MCF 10A (cell line): ENCODE results near the gene B9D1. TPM values are rescaled to one million over a fixed set of nuclear protein-coding genes. Genes with fewer than 3 reads are reported as not detected.

Experiments
- BruUV-seq: library from RNA; stranded (reverse); fragments of 400-500 nt; replicated peaks from 2 replicates; lab custom pipeline; 2021; lab: Mats Ljungman, UMichigan
- CTCF ChIA-PET: fragments of 300-600 bp; sonication (Branson Sonifier 250); formaldehyde crosslinking; extraction: SDS; loops from one replicate; lab custom pipeline; 2021; ENCODE audit warnings: antibody characterized with exemption, inconsistent platforms; lab: Yijun Ruan, JAX
- POLR2A ChIA-PET: fragments of 300-600, 350-650 bp; sonication (Branson Sonifier 250); formaldehyde crosslinking; extraction: SDS; loops from one replicate; lab custom pipeline; 2020; ENCODE audit warnings: antibody characterized with exemption, inconsistent platforms; lab: Yijun Ruan, JAX
- DNase-seq: peaks from one replicate; pipeline ENCODE4 v3.0.0-alpha.2; 2018; ENCODE audit not compliant: unreplicated experiment
- H3K27ac Mint-ChIP-seq: one replicate; pipeline ENCODE4 v1.8.0; 2022; ENCODE audit warnings: mild to moderate bottlenecking, low read depth, mixed read lengths; ENCODE audit not compliant: unreplicated experiment
- H3K27me3 Mint-ChIP-seq: one replicate; pipeline ENCODE4 v1.8.0; 2022; ENCODE audit warnings: mixed read lengths; ENCODE audit not compliant: insufficient read depth, unreplicated experiment
- H3K36me3 Mint-ChIP-seq: one replicate; pipeline ENCODE4 v1.8.0; 2022; ENCODE audit warnings: mild to moderate bottlenecking, moderate library complexity, mixed read lengths; ENCODE audit not compliant: insufficient read depth, unreplicated experiment
- H3K4me1 Mint-ChIP-seq: one replicate; pipeline ENCODE4 v1.8.0; 2022; ENCODE audit warnings: mixed read lengths; ENCODE audit not compliant: insufficient read depth, unreplicated experiment
- H3K4me3 Mint-ChIP-seq: one replicate; pipeline ENCODE4 v1.8.0; 2022; ENCODE audit warnings: mild to moderate bottlenecking, moderate library complexity, mixed read lengths; ENCODE audit not compliant: unreplicated experiment
- H3K9me3 Mint-ChIP-seq: one replicate; pipeline ENCODE4 v1.8.0; 2022; ENCODE audit warnings: mixed read lengths; ENCODE audit not compliant: unreplicated experiment
- CTCF ChIP-seq: fragments of 200-600 bp; IDR thresholded peaks from one replicate; pipeline ENCODE4 v1.8.0; 2022; ENCODE audit warnings: antibody characterized with exemption, mild to moderate bottlenecking; ENCODE audit not compliant: unreplicated experiment
- intact Hi-C: fragments of 100-400 bp; cut with micrococcal nuclease; formaldehyde crosslinking; loops from 2 replicates; pipeline ENCODE4 v1.14.1; 2022
- total RNA-seq: library from RNA; stranded (reverse); gene quantifications from 2 replicates; pipeline ENCODE4 v1.2.3, GENCODE V29; 2022

The B9D1 gene
- total RNA-seq, 1 experiment from 2014 or later: 33.0 TPM

DNA sequence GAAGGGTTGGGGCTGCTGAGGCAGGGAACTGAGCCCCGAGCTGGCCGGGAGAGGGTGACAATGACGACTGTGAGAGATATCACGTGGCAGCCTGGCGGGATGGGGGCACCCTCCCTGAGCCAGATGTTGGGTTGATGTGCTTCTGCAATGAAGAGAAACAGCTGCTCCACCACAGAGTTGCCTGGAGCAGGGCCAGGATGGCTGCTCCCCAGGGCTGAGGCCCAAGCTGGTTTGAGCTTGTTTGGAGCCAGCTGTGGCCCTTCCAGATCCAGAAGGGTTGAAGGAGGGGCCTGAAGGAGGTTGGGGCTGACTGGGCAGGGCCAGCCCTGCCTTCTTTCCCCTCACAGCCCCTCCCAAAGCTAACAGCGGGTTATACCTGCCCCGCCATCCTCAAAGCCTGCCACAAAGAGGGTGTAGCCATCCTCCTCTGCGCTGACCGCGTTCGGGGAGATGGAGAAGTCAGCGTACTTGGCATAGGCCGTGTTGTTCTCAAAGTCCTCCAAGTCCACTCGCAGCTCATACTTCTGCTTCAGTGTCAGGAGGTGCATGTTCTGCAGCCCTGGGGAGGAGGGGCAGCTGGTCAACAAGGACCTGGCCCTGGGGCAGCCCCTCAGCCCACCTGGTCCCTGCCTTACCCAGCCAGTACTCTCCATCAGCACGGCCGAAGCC, 22.3 kb upstream of the B9D1 start:
- Mint-ChIP-seq H3K27me3 (no peaks in the 10 kb centered on the region), H3K4me3 (no peak overlapping the region), H3K9me3 (no peaks in the 10 kb centered on the region), H3K36me3 (peaks cover 23% of the 10 kb centered on the region), H3K4me1 (peaks cover 26% of the 10 kb centered on the region), H3K27ac (peak overlapping the region; percentile 78)
- peak; percentile 42 for DNase-seq
- ChIA-PET CTCF (interaction anchor here (0.5 to 1.3 kb wide), 3 partner anchors 22 to 77 kb away, joined by 3 to 6 read pairs (median 5); no protein-coding TSS in a partner anchor), POLR2A (interaction anchor here (1.1 kb wide), 1 partner anchor 63 kb away, joined by 3 read pairs; no protein-coding TSS in a partner anchor)
- no TSS peak for BruUV-seq
- no peak for TF ChIP-seq CTCF
- intact Hi-C loops: no loop called here

DNA sequence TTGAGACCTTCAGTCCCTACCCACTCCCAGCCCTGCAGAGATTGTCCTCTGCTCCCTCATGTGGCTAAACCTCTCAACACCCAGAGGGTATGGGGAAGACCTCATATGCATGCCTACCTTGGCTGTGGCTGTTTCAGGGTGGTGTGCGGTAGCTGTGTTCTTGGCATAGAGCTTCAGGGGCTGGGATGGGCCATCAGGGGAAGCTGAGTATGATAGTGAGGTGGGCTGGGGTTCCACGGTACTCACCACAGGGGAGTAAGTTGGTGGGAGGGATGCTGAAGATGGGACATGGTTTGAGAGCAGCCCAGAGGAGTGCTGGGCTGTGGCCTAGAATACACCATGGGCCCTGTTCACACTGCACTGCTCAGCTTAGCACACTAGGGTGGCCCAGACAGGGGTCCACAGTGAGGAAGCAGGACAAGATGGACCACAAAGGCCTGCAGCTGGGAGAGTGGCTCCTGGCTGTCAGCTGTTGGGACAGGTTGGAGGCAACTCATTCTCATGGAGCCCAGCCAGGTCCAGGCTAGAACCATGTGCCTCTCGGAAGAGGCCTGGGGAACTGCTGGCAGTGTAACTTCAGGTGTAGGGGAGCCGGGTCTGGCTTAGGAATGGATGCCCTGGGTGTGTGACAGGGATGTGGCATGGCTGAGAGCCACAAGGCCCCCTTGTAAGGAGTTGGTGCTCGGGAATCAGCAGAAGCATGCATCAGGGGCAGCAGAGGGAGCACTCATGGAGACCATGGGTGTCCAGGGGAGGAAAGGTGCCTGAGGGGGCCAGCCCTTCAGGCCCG, 21.4 kb upstream of the B9D1 start:
- Mint-ChIP-seq H3K4me1 (peaks cover 36% of the 10 kb centered on the region), H3K9me3 (no peaks in the 10 kb centered on the region), H3K4me3 (no peak overlapping the region), H3K27ac (peak overlapping the region; percentile 78), H3K27me3 (no peaks in the 10 kb centered on the region), H3K36me3 (peaks cover 28% of the 10 kb centered on the region)
- TF ChIP-seq CTCF: no peak
- DNase-seq: no peak
- ChIA-PET CTCF (interaction anchor here (1.1 kb wide), 1 partner anchor 63 kb away, joined by 6 read pairs; no protein-coding TSS in a partner anchor), POLR2A (no interaction called here)
- BruUV-seq: no TSS peak
- intact Hi-C loops: no loop called here

- intact Hi-C loops: no loop called here
- no peak for DNase-seq
- TF ChIP-seq CTCF: no peak
- Mint-ChIP-seq H3K27ac (no peak overlapping the region), H3K27me3 (no peaks in the 10 kb centered on the region), H3K36me3 (peaks cover 28% of the 10 kb centered on the region), H3K4me3 (no peak overlapping the region), H3K4me1 (peaks cover 32% of the 10 kb centered on the region), H3K9me3 (no peaks in the 10 kb centered on the region)
- BruUV-seq: no TSS peak
- POLR2A ChIA-PET: no interaction called here
- CTCF ChIA-PET: no interaction called here
Measured at GRCh38 chr17:19382531-19383444, 20.3 kb upstream of the B9D1 start.
